HG03066 (cell line): ENCODE results near the gene ZNF559.
"Not testable (repeated sequence)": the region's sequence is repeated elsewhere in the genome, so short reads cannot be mapped to it uniquely, and the experiment has no call there.

Experiments
- ATAC-seq: cut with Tn5 transposase; IDR thresholded peaks from one replicate; pipeline ENCODE4 v1.9.1; 2021; ENCODE audit warnings: low read depth; ENCODE audit not compliant: unreplicated experiment

The ZNF559 gene

DNA sequence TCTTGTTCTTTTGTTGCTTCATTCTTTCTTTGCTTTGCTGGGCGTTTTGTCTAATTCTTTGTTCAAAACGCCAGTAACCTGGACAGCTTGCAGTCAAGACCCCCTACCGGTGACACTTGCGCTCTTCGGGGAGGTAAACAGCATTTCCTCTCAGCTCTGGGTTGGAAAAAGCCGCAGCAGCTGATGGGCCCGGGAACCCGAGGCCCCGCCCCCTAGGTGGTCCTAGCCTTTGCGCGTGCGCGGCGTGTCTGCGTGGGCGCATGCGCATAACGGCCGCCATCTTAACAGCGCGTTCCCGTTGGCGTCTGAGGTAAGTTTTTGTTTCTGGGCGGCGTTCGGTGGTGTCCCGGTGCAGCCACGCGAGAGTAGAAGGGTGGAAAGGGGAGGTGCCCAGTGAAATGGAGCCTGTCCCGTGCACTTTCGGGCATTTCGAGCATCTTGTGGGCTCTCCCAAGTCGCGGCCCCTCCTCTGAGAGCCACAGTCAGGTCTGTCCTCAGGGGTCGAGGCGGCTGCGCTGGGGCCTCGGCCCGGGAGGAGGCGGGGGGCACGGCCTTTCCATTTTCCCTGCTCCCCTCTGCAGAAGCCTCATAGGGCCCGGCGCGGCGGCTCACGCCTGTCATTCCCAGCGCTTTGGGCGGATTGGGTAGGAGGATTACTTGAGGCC is at the start of gene ZNF559:
Gene ZNF559 (plus strand): TSS at position 261 of the 665 bp plus-strand sequence. CDS start 14,371 bp downstream, outside the sequence.
- peak; percentile 89 for ATAC-seq

DNA sequence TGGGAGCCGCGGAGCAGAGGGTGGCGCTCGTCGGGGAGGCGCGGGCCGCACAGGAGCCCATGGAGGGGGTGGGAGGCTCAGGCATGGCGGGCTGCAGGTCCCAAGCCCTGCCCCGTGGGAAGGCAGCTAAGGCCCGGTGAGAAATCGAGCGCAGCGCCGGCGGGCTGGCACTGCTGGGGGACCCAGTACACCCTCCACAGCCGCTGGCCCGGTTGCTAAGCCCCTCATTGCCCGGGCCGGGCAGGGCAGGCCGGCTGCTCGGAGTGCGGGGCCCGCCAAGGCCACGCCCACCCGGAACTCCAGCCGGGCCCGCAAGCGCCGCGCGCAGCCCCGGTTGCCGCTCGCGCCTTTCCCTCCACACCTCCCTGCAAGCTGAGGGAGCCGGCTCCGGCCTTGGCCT is 40.5 kb upstream of the ZNF559 start:
- ATAC-seq = not testable (repeated sequence)

DNA sequence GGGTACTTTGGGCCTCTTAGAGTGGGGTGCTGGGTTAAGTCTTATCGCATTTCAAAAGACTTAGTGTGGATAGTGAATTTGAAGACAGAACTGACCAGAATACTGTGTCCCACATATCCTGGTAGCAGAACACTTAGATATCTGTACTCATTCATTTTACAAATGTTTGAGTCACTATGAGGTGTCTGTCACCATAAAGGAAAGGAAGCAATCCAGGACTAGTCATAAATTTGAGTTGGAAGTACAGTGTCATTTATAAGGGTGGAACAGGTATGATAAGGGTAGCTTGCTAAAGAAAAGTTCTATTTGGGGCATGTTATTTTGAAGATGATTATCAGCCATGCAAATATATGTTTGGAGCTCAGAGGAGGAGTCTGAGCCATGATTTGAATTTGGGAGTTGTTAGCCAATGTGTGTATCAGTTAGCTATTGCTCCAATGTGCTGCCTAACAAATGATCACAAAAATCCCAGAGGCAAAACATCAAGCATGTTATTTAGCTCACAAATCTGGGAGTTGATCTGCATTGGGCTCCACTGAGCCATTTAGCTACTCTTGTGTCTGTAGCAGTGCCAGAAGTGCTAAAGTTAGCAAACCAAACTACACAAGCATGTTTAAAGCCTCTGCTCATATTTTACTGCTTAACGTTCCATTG is 34.6 kb upstream of the ZNF559 start:
- ATAC-seq = no peak

DNA sequence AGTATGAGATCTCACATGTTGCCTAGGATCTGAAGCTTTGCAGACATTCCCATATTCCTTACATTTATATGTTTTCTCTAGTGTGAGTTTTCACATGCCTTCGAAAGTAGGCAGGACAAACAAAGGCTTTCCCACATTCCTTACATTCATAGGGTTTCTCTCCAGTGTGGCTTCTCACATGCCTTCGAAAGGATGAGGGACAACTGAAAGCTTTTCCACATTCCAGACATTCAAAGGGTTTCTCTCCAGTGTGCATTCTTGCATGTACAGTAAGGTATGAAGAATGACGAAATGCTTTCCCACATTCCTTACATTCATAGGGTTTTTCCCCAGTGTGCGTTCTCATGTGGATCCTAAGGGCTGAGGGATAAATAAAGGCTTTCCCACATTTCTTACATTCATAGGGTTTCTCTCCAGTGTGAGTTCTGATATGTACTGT is 28.5 kb upstream of the ZNF559 start:
- no peak for ATAC-seq

DNA sequence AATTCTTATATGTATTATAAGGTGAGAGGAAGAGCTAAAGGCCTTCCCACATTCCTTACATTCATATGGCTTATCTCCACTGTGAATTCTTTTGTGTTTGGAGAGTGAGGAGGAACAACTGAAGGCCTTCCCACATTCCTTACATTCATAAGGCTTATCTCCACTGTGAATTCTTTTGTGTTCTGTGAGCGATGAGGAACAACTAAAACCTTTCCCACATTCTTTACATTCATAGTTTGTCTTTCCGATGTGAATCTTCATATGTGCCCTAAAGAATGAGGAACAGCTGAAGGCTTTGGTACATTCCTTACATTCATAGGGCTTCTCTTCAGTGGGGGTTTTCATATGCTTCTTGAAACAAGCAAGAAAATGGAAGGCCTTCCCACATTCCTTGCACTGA is 27.6 kb upstream of the ZNF559 start:
- no peak for ATAC-seq

DNA sequence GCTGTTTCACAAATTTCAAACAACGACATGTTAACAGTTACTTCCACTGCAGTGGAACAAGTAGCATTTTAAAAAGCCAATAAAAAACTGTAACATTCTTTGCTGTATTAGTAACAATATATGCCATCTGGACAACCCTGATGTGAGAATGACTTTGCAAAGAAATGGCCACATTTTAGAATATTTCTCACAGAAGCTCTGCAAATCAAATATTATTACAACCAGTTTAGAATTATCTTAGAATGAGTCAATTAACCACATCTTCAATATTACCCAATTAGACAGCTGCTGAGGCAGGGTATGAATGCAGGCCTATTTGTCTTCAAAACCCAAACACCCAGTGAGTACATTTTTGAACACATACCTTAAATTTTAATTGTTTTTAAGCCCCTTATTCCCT is 17.5 kb upstream of the ZNF559 start:
- no peak for ATAC-seq

DNA sequence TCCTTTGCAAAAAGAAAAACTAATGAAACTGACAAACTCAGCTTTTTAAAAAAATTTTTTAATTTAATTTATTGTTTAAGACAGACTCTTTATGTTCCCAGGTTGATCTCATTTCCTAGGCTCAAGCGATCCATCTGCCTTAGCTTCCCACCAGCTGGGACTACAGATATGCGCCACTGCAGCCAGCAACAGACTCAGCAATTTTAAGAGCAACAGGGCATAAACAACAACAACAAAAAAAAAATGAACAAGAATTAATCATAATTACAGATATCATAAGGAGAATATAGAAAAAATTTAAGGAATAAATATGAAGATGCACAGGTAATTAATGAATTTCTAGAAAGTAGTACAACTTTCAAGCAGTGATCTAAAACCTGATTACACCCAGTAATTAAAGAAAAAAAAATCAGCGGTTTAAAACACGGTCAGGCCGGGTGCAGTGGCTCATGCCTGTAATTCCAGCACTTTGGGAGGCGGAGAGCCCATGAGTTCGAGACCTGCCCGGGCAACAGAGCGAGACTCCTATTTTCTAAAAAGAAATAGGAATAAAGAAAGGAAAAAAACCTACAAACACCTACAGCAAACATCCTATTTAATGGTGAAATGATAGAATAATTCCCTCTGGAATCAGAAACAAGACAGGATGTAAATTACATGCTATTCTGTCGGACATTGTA is 15.7 kb upstream of the ZNF559 start:
- no peak for ATAC-seq

DNA sequence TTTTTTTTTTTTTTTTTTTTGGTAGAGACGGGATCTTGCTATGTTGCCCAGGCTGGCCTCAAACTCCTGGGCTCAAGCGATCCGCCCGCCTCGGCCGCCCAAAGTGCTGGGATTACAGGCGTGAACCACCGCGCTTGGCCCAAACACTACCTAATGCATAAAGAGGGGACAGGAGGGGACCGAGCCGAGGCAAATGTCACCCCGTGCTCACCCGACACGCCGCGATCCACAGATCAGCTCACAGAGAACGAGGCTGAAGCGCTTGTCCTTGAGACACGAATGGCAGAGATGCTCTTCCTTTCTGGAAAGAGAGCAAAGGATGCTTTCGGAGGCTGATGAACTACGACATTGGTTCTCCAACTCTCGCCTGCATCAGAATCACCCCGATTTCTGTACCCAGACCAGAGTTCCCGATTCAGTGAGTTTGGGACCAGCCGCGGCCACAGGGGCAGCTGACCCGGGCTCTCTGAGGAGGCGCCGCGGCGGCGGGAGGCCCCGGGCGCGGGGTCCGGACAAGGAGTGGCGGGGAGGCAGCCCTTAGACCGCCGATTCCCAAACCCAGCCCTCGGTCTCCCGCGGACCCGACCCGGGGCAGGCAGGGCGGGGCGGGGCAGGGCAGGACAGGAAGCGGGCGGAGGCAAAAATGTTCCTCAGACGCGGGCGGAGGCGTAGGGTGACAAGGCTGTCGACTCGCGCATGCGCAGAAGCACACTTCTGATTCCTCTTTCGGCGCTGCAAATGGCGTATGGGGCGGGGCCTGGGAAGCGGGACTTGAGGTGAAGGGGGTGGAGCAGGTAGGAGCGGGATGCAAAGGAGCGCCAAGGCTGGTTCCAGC is 14.6 kb upstream of the ZNF559 start, which contains the start of gene ZNF699:
Gene ZNF699 (minus strand): TSS at position 700 of the 835 bp plus-strand sequence. CDS start 4,719 bp downstream, outside the sequence.
- peak; percentile 89 for ATAC-seq

DNA sequence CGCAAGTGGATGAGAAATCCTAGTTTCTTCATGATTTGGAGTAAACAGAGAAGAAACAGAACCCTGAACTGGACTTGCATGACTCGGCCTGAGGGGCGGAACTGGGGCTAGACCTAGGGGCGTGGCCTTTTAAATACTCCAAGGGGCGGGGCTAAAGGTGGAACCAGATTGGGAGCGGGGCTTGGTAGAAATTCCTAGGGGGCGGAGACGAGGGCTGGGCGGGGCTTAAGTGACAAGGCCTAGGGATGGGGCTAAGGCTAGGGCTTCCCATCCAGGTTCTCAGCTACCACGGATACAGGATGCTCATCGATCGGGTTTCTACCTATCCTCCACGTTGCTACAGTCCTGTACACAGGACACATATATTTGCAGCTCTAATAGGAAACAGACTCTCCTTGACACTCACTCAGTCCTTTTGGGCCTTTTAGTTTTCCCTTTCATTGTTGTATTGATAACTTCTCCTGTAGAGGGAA is 14.0 kb upstream of the ZNF559 start:
- peak; percentile 43 for ATAC-seq

DNA sequence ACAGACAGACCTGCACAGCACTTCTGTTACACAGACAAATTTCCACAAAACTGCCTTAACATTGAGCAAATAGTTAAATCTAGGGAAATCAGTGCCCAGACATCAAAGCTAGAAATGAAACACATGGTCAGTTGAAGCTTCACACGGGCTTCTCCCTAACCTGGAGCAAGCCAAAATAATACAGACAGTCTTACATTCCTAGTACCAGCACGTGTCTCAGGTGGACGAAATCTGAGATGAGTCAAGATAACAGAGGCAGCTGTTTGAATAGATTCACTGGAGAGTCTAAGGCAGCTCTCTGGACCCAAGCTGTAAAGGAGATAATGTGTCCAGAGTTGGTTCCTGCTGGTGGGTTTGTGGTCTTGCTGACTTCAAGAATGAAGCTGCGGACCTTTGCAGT is 10.2 kb upstream of the ZNF559 start:
- ATAC-seq = no peak

DNA sequence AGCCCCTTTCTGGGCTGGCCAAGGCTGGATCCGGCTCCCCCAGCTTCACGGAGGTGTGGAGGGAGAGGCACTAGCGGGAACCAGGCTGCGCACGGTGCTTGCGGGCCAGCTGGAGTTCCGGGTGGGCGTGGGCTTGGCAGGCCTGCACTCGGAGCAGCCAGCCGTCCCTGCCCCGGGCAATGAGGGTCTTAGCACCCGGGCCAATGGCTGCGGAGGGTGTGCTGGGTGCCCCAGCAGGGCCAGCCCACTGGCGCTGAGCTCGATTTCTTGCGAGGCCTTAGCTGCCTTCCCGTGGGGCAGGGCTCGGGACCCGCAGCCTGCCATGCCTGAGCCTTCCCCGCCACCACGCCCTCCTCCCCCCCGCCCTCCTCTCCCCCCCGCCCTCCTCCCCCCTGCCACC is 2.6 kb upstream of the ZNF559 start:
- ATAC-seq = no peak

DNA sequence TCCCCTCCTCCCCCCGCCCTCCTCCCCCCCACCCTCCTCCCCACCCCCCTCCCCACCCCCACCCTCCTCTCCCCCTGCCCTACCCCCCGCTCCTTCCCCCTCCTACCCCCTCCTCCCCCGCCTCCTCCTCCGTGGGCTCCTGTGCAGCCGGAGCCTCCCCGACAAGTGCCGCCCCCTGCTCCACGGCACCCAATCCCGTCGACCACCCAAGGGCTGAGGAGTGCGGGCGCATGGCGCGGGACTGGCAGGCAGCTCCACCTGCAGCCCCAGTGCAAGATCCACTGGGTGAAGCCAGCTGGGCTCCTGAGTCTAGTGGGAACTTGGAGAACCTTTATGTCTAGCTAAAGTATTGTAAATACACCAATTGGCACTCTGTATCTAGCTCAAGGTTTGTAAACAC is 2.2 kb upstream of the ZNF559 start:
- ATAC-seq = not testable (repeated sequence)

DNA sequence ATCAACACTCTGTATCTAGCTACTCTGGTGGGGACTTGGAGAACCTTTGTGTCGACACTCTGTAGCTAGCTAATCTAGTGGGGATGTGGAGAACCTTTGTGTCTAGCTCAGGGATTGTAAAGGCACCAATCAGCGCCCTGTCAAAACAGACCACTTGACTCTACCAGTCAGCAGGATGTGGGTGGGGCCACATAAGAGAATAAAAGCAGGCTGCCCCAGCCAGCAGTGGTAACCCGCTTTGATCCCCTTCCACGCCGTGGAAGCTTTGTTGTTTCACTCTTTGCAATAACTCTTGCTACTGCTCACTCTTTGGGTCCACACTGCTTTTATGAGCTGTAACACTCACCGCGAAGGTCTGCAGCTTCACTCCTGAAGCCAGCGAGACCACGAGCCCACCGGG is 1.8 kb upstream of the ZNF559 start:
- not testable (repeated sequence) for ATAC-seq

DNA sequence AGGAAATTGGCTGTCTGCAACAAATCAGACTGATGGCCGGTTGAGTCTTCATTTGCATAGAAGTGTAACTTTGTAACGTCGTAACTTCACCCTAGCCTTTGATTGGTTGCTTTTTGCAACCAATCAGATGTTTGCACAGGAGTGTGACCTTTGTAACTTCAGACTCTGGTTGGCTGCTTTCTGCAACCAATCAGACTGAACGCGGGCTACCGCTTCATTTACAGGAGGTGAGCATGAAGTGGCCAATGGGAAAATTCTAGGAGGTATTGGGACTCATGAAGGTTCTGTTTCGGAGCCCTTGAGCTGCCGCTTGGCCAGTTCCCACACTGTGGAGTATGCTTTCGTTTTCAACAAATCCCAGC is 441 bp upstream of the ZNF559 start:
- ATAC-seq = peak; percentile 35

DNA sequence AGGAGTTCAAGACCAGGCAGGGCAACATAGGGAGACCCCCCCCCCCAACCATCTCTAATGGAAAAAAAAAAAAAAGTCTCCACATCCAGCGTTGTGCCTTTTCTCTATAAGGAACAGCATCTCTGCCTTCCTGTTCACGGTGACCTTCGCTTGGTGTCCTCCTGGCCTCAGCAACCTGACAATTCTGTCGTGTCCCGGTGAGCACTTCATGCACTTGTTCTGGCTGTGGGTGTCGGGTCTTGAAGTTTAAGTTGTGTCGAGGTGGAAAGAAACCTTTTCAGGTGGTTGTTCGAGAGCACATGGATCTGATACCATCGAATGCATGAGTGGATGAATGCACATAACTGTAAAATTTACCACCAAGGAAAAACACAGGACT is 594 bp downstream of the ZNF559 start:
- no peak for ATAC-seq

DNA sequence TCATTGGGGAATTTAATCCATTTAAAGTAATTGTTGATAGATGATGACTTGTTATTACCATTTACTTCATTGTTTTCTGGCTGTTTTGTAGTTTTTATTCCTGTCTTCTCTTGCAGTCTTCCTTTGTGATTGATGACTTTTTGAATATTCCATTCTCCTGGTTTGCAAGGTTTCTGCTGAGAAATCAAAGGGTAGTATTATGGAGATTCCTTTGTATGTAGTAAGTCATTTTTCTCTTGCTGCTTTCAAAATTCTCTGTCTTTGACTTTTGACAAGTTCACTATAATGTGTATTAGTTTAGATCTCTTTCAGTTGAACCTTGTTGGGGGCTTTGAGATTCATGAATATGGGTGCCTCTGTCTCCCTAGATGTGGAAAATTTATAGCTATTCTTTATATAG is 6.0 kb downstream of the ZNF559 start:
- ATAC-seq = no peak

DNA sequence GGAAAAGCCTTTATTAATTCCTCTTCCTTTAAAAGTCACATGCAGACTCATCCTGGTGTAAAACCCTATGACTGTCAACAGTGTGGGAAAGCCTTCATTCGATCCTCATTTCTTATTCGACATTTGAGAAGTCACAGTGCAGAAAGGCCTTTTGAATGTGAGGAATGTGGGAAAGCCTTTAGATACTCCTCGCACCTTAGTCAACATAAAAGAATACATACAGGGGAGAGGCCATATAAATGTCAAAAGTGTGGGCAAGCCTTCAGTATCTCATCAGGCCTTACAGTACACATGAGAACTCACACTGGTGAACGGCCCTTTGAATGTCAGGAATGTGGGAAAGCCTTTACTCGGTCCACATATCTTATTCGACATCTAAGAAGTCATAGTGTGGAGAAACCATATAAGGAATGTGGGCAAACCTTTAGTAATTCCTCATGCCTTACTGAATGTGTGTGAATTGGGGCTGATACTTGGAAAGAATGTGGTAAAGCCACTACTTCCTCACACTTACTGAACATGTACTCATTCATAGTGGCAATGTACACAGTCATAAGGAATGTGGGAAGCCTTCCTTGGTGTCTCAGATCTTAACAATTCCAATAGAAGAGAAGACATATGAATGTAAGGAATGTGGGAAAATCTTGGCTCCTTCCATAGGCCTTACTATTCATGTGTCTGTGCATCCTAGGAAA is 18.8 kb downstream of the ZNF559 start:
- ATAC-seq = no peak

DNA sequence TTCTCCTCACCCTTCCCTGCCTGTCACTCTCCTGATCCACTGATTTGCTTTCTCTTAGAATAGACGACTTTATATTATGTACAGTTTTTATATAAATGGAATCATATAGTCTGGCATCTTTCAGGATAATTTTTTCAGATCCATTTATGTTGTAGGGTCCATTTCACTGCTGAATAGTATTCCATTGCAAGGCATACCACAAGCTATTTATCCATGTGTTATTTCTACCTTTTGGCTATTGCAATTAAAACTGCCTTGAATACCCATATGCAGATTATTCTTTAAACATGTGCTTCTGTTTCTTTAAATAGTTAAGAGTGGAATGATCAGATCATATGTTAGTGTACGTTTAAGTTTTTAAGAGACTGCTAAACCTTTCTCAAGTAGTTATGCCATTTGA is 21.0 kb downstream of the ZNF559 start:
- no peak for ATAC-seq

DNA sequence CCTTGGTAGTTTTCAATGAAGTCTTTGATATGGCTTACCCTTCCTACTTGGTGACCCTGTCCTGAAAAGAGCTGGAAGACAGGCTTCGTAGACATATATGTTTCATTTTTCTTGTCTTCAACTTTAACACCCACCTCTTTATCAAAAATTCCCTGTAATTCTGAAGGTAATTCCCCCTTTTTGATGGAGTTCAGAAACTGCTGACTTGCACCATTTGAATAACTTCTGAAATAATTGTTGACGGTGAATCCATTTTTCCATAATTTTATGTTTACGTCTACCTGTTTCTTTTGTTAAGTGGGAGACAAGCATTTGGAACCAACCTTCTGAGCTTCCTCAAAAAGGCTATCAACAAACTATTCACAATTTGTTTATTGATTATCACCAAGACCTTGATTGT is 24.3 kb downstream of the ZNF559 start:
- no peak for ATAC-seq

DNA sequence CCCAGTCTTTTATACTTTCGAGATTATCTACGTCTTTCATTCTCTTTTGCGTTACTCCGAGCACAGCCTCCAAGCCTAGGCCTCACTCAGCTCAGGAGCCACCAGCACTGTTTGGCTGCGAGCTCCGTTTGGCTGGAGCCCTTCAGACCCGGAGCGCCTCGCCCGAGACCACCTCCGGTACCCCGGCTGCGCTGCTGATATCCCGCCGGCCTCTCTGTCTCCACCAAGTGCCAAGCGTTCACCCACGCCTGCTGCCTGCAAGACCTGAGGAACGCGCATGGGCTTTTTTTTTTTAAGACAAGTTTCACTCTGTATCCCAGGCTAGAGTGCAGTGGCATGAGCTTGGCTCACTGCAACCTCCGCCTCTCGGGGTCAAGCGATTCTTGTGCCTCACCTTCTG is 24.7 kb downstream of the ZNF559 start:
- no peak for ATAC-seq
